Liver (tissue), 9 donors: ENCODE data around the gene UCN3. TPM values are rescaled to one million over a fixed set of nuclear protein-coding genes. Genes with fewer than 3 reads are reported as not detected.

Experiments
- DNase-seq: peaks from one replicate; pipeline ENCODE4 v3.0.0-alpha.2; 2017; ENCODE audit warnings: low spot score
- H3K27ac ChIP-seq, 2 donors: one replicate each; pipeline ENCODE4 v1.7.0; 2013; ENCODE audit warnings: inconsistent platforms in 2 of 2, low read length in 2 of 2, control low read depth in 1 of 2, low read depth in 1 of 2, mild to moderate bottlenecking in 1 of 2
- H3K27me3 ChIP-seq, 4 donors: one replicate each; pipeline versions ENCODE4 v1.6.1 to v1.7.0; 2013; ENCODE audit warnings: low read length in 3 of 4, inconsistent platforms in 1 of 4, mild to moderate bottlenecking in 1 of 4, moderate library complexity in 1 of 4; ENCODE audit not compliant: control insufficient read depth in 4 of 4, insufficient read depth in 4 of 4
- H3K36me3 ChIP-seq, 4 donors: one replicate each; pipeline versions ENCODE4 v1.6.1 to v1.7.0; 2013; ENCODE audit warnings: low read length in 3 of 4, mild to moderate bottlenecking in 3 of 4, low read depth in 1 of 4, moderate library complexity in 1 of 4; ENCODE audit not compliant: control insufficient read depth in 4 of 4, insufficient read depth in 3 of 4
- H3K4me1 ChIP-seq, 4 donors: one replicate each; pipeline versions ENCODE4 v1.6.1 to v1.7.0; 2013; ENCODE audit warnings: low read length in 3 of 4, mild to moderate bottlenecking in 3 of 4, moderate library complexity in 1 of 4; ENCODE audit not compliant: control insufficient read depth in 4 of 4, insufficient read depth in 4 of 4
- H3K4me3 ChIP-seq, 3 donors: one replicate each; pipeline versions ENCODE4 v1.6.1 to v1.7.0; 2013; ENCODE audit warnings: low read length in 3 of 3, control low read depth in 1 of 3, low read depth in 1 of 3, mild to moderate bottlenecking in 1 of 3
- H3K9ac ChIP-seq, 2 donors: one replicate each; pipeline ENCODE4 v1.7.0; 2013; ENCODE audit warnings: low read length in 2 of 2, mild to moderate bottlenecking in 2 of 2, moderate library complexity in 2 of 2, control low read depth in 1 of 2, low read depth in 1 of 2
- H3K9me3 ChIP-seq, 4 donors: one replicate each; pipeline versions ENCODE4 v1.6.1 to v1.7.0; 2013; ENCODE audit warnings: low read length in 3 of 4; ENCODE audit not compliant: control insufficient read depth in 4 of 4
- ATF3 ChIP-seq: IDR thresholded peaks from 2 replicates; pipeline ENCODE4 v1.6.1; 2016; ENCODE audit warnings: antibody characterized with exemption
- CTCF ChIP-seq: fragments of 150-350 bp; IDR thresholded peaks from 2 replicates; pipeline ENCODE4 v1.5.1; 2017; ENCODE audit warnings: improper control_type of control experiment, low read depth, low read length; ENCODE audit not compliant: missing input control
- EGR1 ChIP-seq, 2 donors: IDR thresholded peaks; 2 replicates each; pipeline ENCODE4 v1.6.1; 2016 to 2018; ENCODE audit warnings: antibody characterized with exemption in 2 of 2, low read depth in 2 of 2
- FOXA1 ChIP-seq: IDR thresholded peaks from 2 replicates; pipeline ENCODE4 v1.6.1; 2016; ENCODE audit warnings: antibody characterized with exemption
- GABPA ChIP-seq, 2 donors: IDR thresholded peaks in 1 of 2; conservative IDR thresholded peaks in 1 of 2; 2 replicates each; pipeline ENCODE4 v1.6.1; 2016; ENCODE audit warnings: antibody characterized with exemption in 2 of 2, mild to moderate bottlenecking in 1 of 2, moderate library complexity in 1 of 2
- HNF4A ChIP-seq, 2 donors: conservative IDR thresholded peaks; 2 replicates each; pipeline ENCODE4 v1.6.1; 2016; ENCODE audit warnings: antibody characterized with exemption in 2 of 2, mild to moderate bottlenecking in 2 of 2
- JUND ChIP-seq, 2 donors: IDR thresholded peaks; 2 replicates each; pipeline ENCODE4 v1.6.1; 2016; ENCODE audit warnings: antibody characterized with exemption in 2 of 2
- MAX ChIP-seq: IDR thresholded peaks from 2 replicates; pipeline ENCODE4 v1.6.1; 2016; ENCODE audit warnings: antibody characterized with exemption
- REST ChIP-seq: IDR thresholded peaks from 2 replicates; pipeline ENCODE4 v1.6.1; 2016; ENCODE audit warnings: antibody characterized with exemption, mild to moderate bottlenecking
- RXRA ChIP-seq, 2 donors: IDR thresholded peaks; 2 replicates each; pipeline ENCODE4 v1.6.1; 2017 to 2018; ENCODE audit warnings: antibody characterized with exemption in 2 of 2, mild to moderate bottlenecking in 1 of 2
- SP1 ChIP-seq: IDR thresholded peaks from 2 replicates; pipeline ENCODE4 v1.6.1; 2018; ENCODE audit warnings: antibody characterized with exemption, mild to moderate bottlenecking
- YY1 ChIP-seq: IDR thresholded peaks from 2 replicates; pipeline ENCODE4 v1.6.1; 2016; ENCODE audit warnings: antibody characterized with exemption, mild to moderate bottlenecking
- ZBTB33 ChIP-seq: IDR thresholded peaks from 2 replicates; pipeline ENCODE4 v1.6.1; 2016; ENCODE audit warnings: antibody characterized with exemption
- WGBS: extraction: QIAGEN DNeasy Blood & Tissue Kit; methylation state at CpG from one replicate; pipeline ENCODE4 v1.1.7; 2013; 5-methylcytosine and 5-hydroxymethylcytosine counted together
- polyA plus RNA-seq, 2 donors: library from polyadenylated mRNA; stranded (reverse) in 1 of 2; unstranded in 1 of 2; fragments of 200-250 nt in 1 of 2; fragments of >200 nt in 1 of 2; fragmentation: Nextera tagmentation in 1 of 2; extraction: Ambion mirVana in 1 of 2; gene quantifications; one replicate each; pipeline versions ENCODE4 v1.2.1 to v1.2.3, GENCODE V29; 2013 to 2015
- total RNA-seq, 2 donors: library from RNA; depleted of rRNA; stranded (reverse); fragments of >200 nt; gene quantifications; one replicate each; pipeline ENCODE4 v1.2.3, GENCODE V29; 2014
- donor health status: healthy.
- donor health status: healthy.
- donor health status: healthy.
- donor health status: healthy.
- donor health status: healthy.

UCN3 gene
- total and polyA plus RNA-seq, 4 donors: 0.23 TPM; not detected in 3

- DNase-seq: no peak
- 10% methylated on average over 20 of the region's 20 CpGs for WGBS
- TF ChIP-seq JUND (IDR thresholded peaks at IDR 0.05): no peak
- no peak for TF ChIP-seq ZBTB33
- TF ChIP-seq EGR1 (IDR thresholded peaks at IDR 0.05; ENCODE audit: low read depth in 2 of 2): no peak
- TF ChIP-seq CTCF: no peak
- no peak for TF ChIP-seq GABPA (IDR thresholded peaks at IDR 0.05 in 1 of 2, conservative IDR thresholded peaks at IDR 0.05 in 1 of 2)
- TF ChIP-seq FOXA1: no peak
- TF ChIP-seq HNF4A (conservative IDR thresholded peaks at IDR 0.05): peak in 1 of 2 donors; percentile 7
- TF ChIP-seq REST: no peak
- peak; percentile 76 for TF ChIP-seq YY1
- TF ChIP-seq RXRA (IDR thresholded peaks at IDR 0.05): peak in 1 of 2 donors; percentile 6
Observed at GRCh38 chr10:5413012-5413938, 48.5 kb downstream of the UCN3 start.

GRCh38 chr10:5416981-5417380 lies 52.2 kb downstream of the UCN3 start:
- Histone ChIP-seq H3K9me3 (peaks cover 0 to 2% (median 0%) of the 10 kb centered on the region in 4 donors), H3K27me3 (no peaks in the 10 kb centered on the region), H3K4me1 (peaks cover 2 to 13% (median 9%) of the 10 kb centered on the region in 4 donors), H3K9ac (no peak overlapping the region), H3K27ac (no peak overlapping the region), H3K36me3 (peaks cover 0 to under 1% (median 0%) of the 10 kb centered on the region in 4 donors), H3K4me3 (no peak overlapping the region)
- 85% methylated on average over 11 of the region's 11 CpGs for WGBS
- TF ChIP-seq ATF3 (no peak), MAX (no peak), FOXA1 (no peak), JUND (IDR thresholded peaks at IDR 0.05) (no peak), SP1 (no peak), YY1 (no peak)
- DNase-seq: no peak

More at GRCh38 chr10:5413012-5413938, 48.5 kb downstream of the UCN3 start:
- Histone ChIP-seq H3K4me3 (peak overlapping the region; percentile 67 to 85 (median 70)), H3K27me3 (no peaks in the 10 kb centered on the region), H3K4me1 (peaks cover 2 to 15% (median 10%) of the 10 kb centered on the region in 4 donors), H3K9me3 (peaks cover 0 to 3% (median 0%) of the 10 kb centered on the region in 4 donors), H3K9ac (peak overlapping the region; percentile 30 to 40), H3K27ac (peak overlapping the region; percentile 70 to 81), H3K36me3 (no peaks in the 10 kb centered on the region)
